Measurements from ENCODE around the gene PRICKLE2. TPM values are rescaled to one million over a fixed set of nuclear protein-coding genes. Genes with fewer than 3 reads are reported as not detected.
A peak's percentile ranks its signal among the peaks of the same experiment; 100 is the strongest.

PRICKLE2 gene
- total RNA-seq, 1 donor from 2014 or later = 7.7 TPM

GRCh38 chr3:64257100-64257755 lies 32.0 kb upstream of the PRICKLE2 start:
- intact Hi-C loops (cut with DNase I) = no loop called here
- DNase-seq (ENCODE audit: missing footprints) (no peak), ATAC-seq (no peak)

GRCh38 chr3:64255741-64256340 lies 30.6 kb upstream of the PRICKLE2 start:
- ATAC-seq (no peak), DNase-seq (ENCODE audit: missing footprints) (no peak)
- intact Hi-C loops (cut with DNase I) = no loop called here

GRCh38 chr3:64254443-64254842 lies 29.2 kb upstream of the PRICKLE2 start:
- intact Hi-C loops (cut with DNase I) = no loop called here
- ATAC-seq (no peak), DNase-seq (ENCODE audit: missing footprints) (no peak)

DNA sequence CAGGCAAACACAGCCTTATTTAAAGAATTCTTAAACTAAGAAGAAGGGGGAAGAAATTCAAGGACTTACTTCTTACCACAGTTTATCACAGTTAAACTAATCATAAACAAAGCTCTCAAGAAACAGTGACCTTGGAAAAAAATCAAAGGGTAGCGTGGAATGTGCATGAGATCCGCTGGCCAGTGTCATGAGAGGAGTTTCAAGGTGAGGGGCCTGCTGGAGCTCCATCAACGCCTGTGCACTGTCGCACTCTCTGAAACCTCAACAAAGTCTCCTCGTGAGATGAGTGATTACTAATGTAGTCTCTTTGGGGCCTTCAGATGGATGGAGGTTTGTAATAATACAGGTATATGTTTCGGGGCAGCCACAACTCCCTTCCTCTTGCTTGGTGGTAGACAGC lies 28.4 kb upstream of the PRICKLE2 start:
- intact Hi-C loops (cut with DNase I) = no loop called here
- DNase-seq (ENCODE audit: missing footprints) = no peak
- ATAC-seq = no peak

- intact Hi-C loops (cut with DNase I) = no loop called here
- ATAC-seq (no peak), DNase-seq (ENCODE audit: missing footprints) (no peak)
Observed at GRCh38 chr3:64251019-64251418, 25.8 kb upstream of the PRICKLE2 start.

DNA sequence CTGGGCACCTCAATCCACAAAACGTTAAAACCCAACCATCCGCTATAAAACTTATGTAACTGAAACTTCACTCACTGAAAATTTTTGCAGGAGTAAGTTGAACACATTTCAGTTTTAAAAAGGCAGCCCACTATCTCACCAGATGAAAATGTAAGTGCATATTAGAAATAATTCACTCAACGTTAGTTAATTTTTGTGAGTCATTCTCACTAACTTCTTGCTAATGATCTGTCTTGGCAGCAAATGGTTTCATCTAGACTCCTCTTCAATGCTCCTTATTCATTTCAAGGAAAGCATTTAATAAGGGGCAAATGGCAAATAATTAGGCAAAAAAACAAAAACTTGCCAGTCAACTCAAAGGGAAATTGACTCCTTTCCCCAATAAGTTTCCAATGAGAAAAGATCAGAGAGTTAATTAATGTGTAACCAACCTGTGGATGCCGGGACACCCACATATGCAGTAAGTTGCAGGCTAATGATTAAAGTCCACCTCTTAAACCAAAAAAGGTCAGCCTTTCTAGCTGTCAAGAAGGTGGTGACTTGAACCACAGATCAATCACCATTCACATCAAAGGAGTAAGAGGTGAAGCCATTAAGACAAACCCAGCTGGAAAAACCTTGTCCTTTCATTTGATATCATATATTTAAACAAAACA lies 22.9 kb upstream of the PRICKLE2 start:
- intact Hi-C loops (cut with DNase I) = no loop called here
- ATAC-seq (no peak), DNase-seq (ENCODE audit: missing footprints) (no peak)

DNA sequence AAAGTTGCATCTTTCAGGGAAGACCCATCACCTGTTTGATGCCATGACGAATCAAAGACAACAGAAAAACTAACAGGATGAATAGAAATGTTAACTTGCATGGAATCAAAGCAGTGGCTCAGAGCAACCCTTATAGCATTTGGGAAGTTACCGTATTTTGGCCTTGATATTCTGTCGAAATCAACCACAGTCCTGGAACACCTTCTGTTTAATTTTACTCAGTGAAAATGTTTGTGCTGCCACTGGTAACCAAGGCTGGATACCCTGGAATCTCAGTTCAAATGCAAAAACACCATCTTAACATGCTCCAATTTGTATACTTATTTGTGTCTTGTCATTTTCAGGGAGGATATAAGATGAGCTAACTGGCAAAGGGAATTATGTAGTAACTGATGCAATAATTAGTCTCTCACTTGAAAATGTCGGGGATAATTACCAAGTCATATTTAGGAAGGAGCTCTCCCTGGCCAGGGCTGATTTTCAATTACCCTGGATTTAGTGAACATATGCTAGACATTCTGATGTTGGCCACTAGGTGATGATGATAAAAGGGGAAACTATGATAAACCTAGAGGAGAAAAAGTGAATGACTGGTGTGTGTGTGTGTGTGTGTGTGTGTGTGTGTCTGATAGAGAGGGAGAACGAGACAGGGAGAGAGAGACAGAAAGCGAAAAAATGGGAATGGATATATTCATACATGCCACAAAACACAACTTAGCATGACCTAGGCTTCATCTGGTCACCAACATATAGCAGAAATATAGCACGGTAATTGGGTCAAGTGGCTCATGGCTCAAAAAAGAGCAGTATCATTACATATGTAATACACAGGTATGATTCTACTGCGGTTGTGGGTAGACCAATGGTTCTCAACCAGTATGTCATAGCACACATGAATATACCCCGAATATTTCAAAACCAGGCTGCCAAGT lies 19.0 kb upstream of the PRICKLE2 start:
- DNase-seq (ENCODE audit: missing footprints) = no peak
- intact Hi-C loops (cut with DNase I) = no loop called here
- no peak for ATAC-seq

DNA sequence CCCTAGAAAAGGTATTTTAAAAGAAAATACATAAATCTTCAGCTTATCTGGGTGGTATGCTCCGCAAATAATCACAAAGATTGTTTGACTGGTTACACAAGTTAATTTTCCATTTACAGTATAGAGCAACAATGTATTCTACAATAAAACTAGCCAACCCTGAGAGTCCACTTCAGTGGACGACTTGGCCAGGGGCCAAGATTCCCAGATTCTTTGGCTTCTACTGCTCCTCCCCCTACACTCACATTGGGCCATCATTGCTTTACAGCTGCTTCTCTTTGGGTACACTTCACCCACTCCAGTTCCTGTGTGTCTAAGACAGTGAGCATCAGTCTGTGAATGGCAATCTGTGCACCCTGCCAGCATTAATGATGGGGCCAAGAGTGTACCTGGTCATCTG lies 17.2 kb upstream of the PRICKLE2 start:
- intact Hi-C loops (cut with DNase I) = no loop called here
- no peak for DNase-seq (ENCODE audit: missing footprints)
- ATAC-seq = no peak

DNA sequence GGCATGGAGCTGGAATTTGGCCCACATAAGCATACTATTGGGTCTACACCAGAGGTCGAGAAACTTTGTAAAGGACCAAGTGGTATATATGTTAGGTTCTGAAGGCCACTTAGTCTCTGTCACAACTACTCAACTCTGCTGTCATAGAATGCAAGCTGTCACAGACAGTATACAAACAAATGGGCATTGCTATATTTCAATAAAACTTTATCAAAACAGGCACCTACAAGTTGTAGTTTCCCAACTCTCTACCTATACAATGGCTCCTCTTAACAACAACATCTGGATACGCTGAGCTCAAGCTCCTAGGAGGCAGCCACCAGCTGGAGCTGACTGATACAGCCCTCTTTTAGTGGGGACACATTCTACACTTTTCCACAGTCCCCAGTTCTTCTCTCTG lies 15.7 kb upstream of the PRICKLE2 start:
- no peak for ATAC-seq
- intact Hi-C loops (cut with DNase I) = no loop called here
- no peak for DNase-seq (ENCODE audit: missing footprints)

DNA sequence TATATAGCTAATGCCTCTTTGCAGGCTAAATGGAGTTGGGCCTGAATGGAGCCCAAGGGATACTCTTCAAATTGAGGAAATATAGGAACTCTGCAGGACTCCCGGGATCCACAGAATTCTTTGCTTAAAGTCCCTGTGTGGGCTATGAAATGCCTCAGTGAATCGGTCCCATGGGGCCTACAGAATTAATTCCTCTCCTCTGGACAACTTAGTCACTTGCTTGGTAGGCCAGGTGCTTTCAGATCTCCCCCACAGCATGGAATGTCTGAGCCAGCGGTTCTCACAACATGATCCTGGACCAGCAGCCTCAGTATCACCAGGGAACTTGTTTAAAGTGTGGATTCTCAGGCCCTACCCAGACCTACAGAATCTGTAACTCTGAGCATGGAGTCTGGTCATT lies 15.1 kb upstream of the PRICKLE2 start:
- DNase-seq (ENCODE audit: missing footprints) (no peak), ATAC-seq (no peak)
- intact Hi-C loops (cut with DNase I) = no loop called here

DNA sequence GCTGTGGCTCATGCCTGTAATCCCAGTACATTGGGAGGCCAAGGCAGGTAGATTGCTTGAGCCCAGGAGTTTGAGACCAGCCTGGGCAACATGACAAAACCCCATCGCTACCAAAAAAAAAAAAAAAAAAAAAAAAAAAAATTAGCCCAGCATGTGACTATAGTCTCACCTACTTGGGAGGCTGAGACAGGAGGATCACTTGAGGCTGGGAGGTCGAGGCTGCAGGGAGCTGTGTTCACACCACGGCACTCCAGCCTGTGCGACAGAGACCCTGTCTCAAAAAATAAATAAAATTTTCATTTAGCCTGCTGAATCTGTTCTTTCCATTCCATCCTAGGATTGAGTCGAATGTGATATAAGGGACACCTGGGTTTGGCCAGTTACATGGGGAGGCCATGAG lies 14.6 kb upstream of the PRICKLE2 start:
- intact Hi-C loops (cut with DNase I) = no loop called here
- DNase-seq (ENCODE audit: missing footprints) = no peak
- no peak for ATAC-seq

GRCh38 chr3:64238971-64239667 lies 13.9 kb upstream of the PRICKLE2 start:
- peak; percentile 81 for DNase-seq (ENCODE audit: missing footprints)
- intact Hi-C loops (cut with DNase I) = no loop called here
- ATAC-seq = peak; percentile 90

- DNase-seq (ENCODE audit: missing footprints) (no peak), ATAC-seq (no peak)
- intact Hi-C loops (cut with DNase I) = no loop called here
Observed at GRCh38 chr3:64237083-64237482, 11.8 kb upstream of the PRICKLE2 start.

DNA sequence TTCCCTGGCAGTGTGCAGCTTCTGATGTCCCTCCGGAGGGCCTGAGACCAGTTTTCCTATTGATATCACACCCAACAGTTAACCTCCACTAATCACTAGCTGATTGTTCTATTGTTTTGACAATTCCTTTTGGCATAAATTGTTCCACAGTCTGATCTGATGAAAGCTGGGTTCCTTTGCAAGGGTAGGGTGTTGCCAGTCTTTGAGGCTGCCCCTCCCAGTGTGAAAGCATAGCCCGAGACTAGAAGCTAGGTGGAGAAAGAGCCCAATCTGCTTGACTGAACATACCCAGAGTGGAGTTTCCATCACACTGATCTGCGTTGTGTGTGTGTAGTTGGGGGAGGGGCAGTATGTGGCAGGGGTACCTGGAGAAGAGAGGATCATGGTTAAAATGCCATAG lies 10.3 kb upstream of the PRICKLE2 start:
- DNase-seq (ENCODE audit: missing footprints) = no peak
- intact Hi-C loops (cut with DNase I) = no loop called here
- ATAC-seq = no peak

DNA sequence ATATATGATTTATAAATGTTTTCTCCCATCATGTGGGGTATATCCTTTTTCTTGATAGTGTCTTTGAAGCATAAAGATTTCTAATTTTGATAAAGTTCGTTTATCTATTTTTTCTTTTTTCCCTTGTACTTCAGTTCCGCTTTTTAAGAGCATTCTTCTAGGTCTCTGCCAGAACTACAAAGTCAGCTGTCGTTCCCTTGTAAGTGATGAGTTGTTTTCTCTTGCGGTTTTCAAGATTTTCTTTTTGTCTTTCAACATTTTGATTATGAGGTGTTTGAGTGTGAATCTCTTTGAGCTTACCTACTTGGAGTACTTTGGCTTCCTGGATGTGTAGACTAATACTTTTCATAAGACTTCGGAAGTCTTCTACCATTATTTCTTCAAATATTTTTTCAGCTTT lies 9.3 kb upstream of the PRICKLE2 start:
- no peak for DNase-seq (ENCODE audit: missing footprints)
- ATAC-seq = no peak
- intact Hi-C loops (cut with DNase I) = no loop called here

DNA sequence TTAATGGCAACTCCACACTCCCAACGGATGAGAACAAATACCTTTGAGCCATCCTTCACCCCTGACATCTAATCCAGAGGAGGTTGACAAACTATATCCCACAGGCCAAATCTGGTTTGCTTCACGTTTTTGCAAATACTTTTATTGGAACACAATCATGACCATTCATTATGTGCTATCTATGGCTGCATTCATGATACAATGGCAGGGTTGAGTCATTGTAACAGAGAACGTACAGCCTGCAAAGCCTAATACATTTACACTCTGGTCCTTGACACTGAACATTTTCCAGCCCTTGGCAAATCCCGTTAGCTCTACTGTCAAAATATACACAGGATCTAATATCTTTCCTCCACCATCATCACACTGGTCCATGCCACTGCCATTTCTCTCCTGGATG lies 7.6 kb upstream of the PRICKLE2 start:
- intact Hi-C loops (cut with DNase I) = no loop called here
- DNase-seq (ENCODE audit: missing footprints) = no peak
- no peak for ATAC-seq

- DNase-seq (ENCODE audit: missing footprints) = no peak
- ATAC-seq = no peak
- intact Hi-C loops (cut with DNase I) = no loop called here
Observed at GRCh38 chr3:64229903-64230302, 4.6 kb upstream of the PRICKLE2 start.

GRCh38 chr3:64228110-64228509 lies 2.8 kb upstream of the PRICKLE2 start:
- intact Hi-C loops (cut with DNase I) = no loop called here
- no peak for ATAC-seq
- no peak for DNase-seq (ENCODE audit: missing footprints)

DNA sequence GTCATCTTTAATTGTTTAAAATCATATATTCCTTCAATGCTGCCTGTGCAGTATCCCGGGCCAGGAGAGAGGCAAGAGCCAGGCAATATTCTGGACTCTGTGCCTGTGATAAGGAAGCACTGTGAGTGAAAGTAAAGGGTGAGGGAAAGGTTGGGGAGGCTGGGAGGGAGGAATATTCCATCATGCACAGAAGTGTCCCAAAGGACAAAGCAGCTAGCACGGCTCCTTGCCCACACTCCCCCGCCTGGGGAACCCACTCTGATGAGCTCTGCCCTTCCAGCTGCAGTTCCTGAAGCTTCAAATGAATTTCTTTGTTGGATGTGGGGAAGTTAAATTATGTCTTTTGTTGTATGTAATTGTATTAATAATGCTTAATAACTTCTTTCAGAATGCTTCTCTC lies 1.5 kb upstream of the PRICKLE2 start:
- intact Hi-C loops (cut with DNase I) = no loop called here
- ATAC-seq = peak; percentile 33
- no peak for DNase-seq (ENCODE audit: missing footprints)

All from Right ventricle myocardium inferior (tissue), 1 donor.